SK-N-SH (cell line): ENCODE data around the gene NBEA. TPM values are rescaled to one million over a fixed set of nuclear protein-coding genes. Genes with fewer than 3 reads are reported as not detected.
"Not testable (repeated sequence)": the region's sequence is repeated elsewhere in the genome, so short reads cannot be mapped to it uniquely, and the experiment has no call there.

ENCODE experiments used
- CTCF ChIA-PET: fragments of 300-600, 350-600 bp; formaldehyde crosslinking; extraction: SDS; loops from one replicate; lab custom pipeline; 2021; lab: Yijun Ruan, JAX
- POLR2A ChIA-PET: fragments of 350-600 bp; sonication (Branson Sonifier 250); formaldehyde crosslinking; extraction: SDS; loops from one replicate; lab custom pipeline; 2020; ENCODE audit warnings: antibody characterized with exemption, inconsistent platforms; lab: Yijun Ruan, JAX
- DNase-seq: peaks from one replicate; pipeline ENCODE4 v3.0.0; 2012
- H2AFZ ChIP-seq: fragments of 200-600 bp; sonication (generic); 2 replicates; pipeline ENCODE4 v1.8.1; 2016; ENCODE audit warnings: antibody characterized with exemption, mild to moderate bottlenecking, low read depth
- H3F3A ChIP-seq: fragments of 200-600 bp; sonication (generic); replicated peaks from 2 replicates; pipeline ENCODE3; 2016; ENCODE audit warnings: antibody characterized with exemption, mild to moderate bottlenecking; ENCODE audit not compliant: insufficient read depth
- H3K27ac ChIP-seq, 2 experiments: fragments of 200-500 bp in 1 of 2; fragments of 200-600 bp in 1 of 2; sonication (Bioruptor generic) in 1 of 2; sonication (generic), shearing (Covaris generic) in 1 of 2; 2 replicates each; pipeline versions ENCODE4 v1.5.1 to v1.6.1; 2014 to 2016; ENCODE audit warnings: low read depth in 2 of 2, inconsistent platforms in 1 of 2, low read length in 1 of 2, mild to moderate bottlenecking in 1 of 2, mixed read lengths in 1 of 2
- H3K27me3 ChIP-seq: fragments of 200-600 bp; sonication (generic), shearing (Covaris generic); 2 replicates; pipeline ENCODE4 v1.6.1; 2016; ENCODE audit warnings: mixed run types; ENCODE audit not compliant: insufficient read depth
- H3K36me3 ChIP-seq, 2 experiments: fragments of 200-500 bp in 1 of 2; fragments of 200-600 bp in 1 of 2; sonication (Bioruptor generic) in 1 of 2; sonication (generic) in 1 of 2; replicated peaks in 1 of 2; 2 replicates each; pipeline versions ENCODE3 to v1.5.1; 2014 to 2016; ENCODE audit warnings: low read length in 1 of 2, mild to moderate bottlenecking in 1 of 2; ENCODE audit not compliant: insufficient read depth in 2 of 2, control insufficient read depth in 1 of 2
- H3K4me1 ChIP-seq, 2 experiments: fragments of 200-500 bp in 1 of 2; fragments of 200-600 bp in 1 of 2; sonication (Bioruptor generic) in 1 of 2; sonication (generic), shearing (Covaris generic) in 1 of 2; 2 replicates each; pipeline versions ENCODE4 v1.5.1 to v1.6.1; 2014 to 2016; ENCODE audit warnings: low read depth in 1 of 2, low read length in 1 of 2, mixed run types in 1 of 2; ENCODE audit not compliant: insufficient read depth in 2 of 2, control insufficient read depth in 1 of 2
- H3K4me2 ChIP-seq: fragments of 200-600 bp; sonication (generic), shearing (Covaris generic); 2 replicates; pipeline ENCODE4 v1.6.1; 2017; ENCODE audit warnings: mixed run types
- H3K4me3 ChIP-seq, 2 experiments: fragments of 200-500 bp in 1 of 2; fragments of 200-600 bp in 1 of 2; sonication (Bioruptor generic) in 1 of 2; sonication (generic), shearing (Covaris generic) in 1 of 2; 2 replicates each; pipeline versions ENCODE4 v1.5.1 to v1.8.1; 2014 to 2016; ENCODE audit warnings: low read depth in 2 of 2, inconsistent platforms in 1 of 2, low read length in 1 of 2, mild to moderate bottlenecking in 1 of 2, mixed read lengths in 1 of 2, moderate library complexity in 1 of 2
- H3K79me2 ChIP-seq: fragments of 200-600 bp; sonication (generic); 2 replicates; pipeline ENCODE4 v1.8.1; 2017; ENCODE audit warnings: mild to moderate bottlenecking; ENCODE audit not compliant: insufficient read depth
- H3K9ac ChIP-seq: fragments of 200-600 bp; sonication (generic); 2 replicates; pipeline ENCODE4 v1.6.1; 2017; ENCODE audit warnings: mixed run types
- H3K9me2 ChIP-seq: fragments of 200-600 bp; sonication (generic); 2 replicates; pipeline ENCODE4 v1.6.1; 2017; ENCODE audit warnings: mixed run types
- H3K9me3 ChIP-seq: fragments of 200-600 bp; sonication (generic); 2 replicates; pipeline ENCODE4 v1.6.1; 2017; ENCODE audit warnings: mixed run types, mild to moderate bottlenecking, moderate library complexity
- H4K20me1 ChIP-seq: fragments of 200-600 bp; sonication (generic); 2 replicates; pipeline ENCODE4 v1.6.1; 2017; ENCODE audit warnings: mild to moderate bottlenecking, mixed run types; ENCODE audit not compliant: insufficient read depth
- CHD2 ChIP-seq: fragments of 150-350 bp; IDR thresholded peaks from 2 replicates; pipeline ENCODE4 v1.6.1; 2018; ENCODE audit warnings: low read length; ENCODE audit not compliant: partially characterized antibody
- FOXJ3 ChIP-seq: sonication (generic); formaldehyde crosslinking; IDR thresholded peaks from 2 replicates; pipeline ENCODE4 v1.5.1; 2020; ENCODE audit warnings: mild to moderate bottlenecking, missing genetic modification reagents
- FOXM1 ChIP-seq: IDR thresholded peaks from 2 replicates; pipeline ENCODE4 v1.4.0; 2012; ENCODE audit warnings: low read depth, mild to moderate bottlenecking
- IRF3 ChIP-seq: fragments of 150-350 bp; IDR thresholded peaks from 2 replicates; pipeline ENCODE4 v1.6.1; 2016; ENCODE audit warnings: mild to moderate bottlenecking, low read depth, low read length
- MEF2A ChIP-seq: IDR thresholded peaks from 2 replicates; pipeline ENCODE4 v1.4.0; 2012; ENCODE audit warnings: low read depth, borderline replicate concordance
- PBX3 ChIP-seq: IDR thresholded peaks from 2 replicates; pipeline ENCODE4; 2012
- SIN3A ChIP-seq: IDR thresholded peaks from 2 replicates; pipeline ENCODE4 v1.6.1; 2012; ENCODE audit warnings: low read depth, mild to moderate bottlenecking, low read length, moderate library complexity, borderline replicate concordance
- TAF1 ChIP-seq: IDR thresholded peaks from 2 replicates; pipeline ENCODE4 v1.6.1; 2012; ENCODE audit warnings: low read depth, mild to moderate bottlenecking, low read length, moderate library complexity, borderline replicate concordance
- WGBS: methylation state at CpG from one replicate; pipeline ENCODE4 v1.1.6; 2017; ENCODE audit warnings: low lambda C conversion rate; 5-methylcytosine and 5-hydroxymethylcytosine counted together
- polyA plus RNA-seq, 3 experiments: library from polyadenylated mRNA; depleted of rRNA; stranded (reverse); fragments of >200 nt; gene quantifications; 2 replicates each; pipeline ENCODE4 v1.2.3, GENCODE V29; 2012

Gene NBEA
- polyA plus RNA-seq, 1 of the 3 experiments (the other 2 are of a cell fraction), result 12.3 TPM

- no peak overlapping the region for H2AFZ ChIP-seq
- H3K9ac ChIP-seq, result no peak overlapping the region
- H3F3A ChIP-seq, result no peaks in the 10 kb centered on the region
- no peaks in the 10 kb centered on the region for H3K36me3 ChIP-seq
- no peaks in the 10 kb centered on the region for H3K27me3 ChIP-seq
- no peak overlapping the region for H3K4me3 ChIP-seq
- H4K20me1 ChIP-seq, result no peaks in the 10 kb centered on the region
- H3K9me3 ChIP-seq, result 0 out of 2 replicates have a peak, but pooled peaks cover 4% of the 10 kb centered on the region
- CTCF ChIA-PET, result no interaction called here
- POLR2A ChIA-PET, result no interaction called here
- H3K79me2 ChIP-seq, result no peaks in the 10 kb centered on the region
- no peak for DNase-seq
- H3K9me2 ChIP-seq, result no peaks in the 10 kb centered on the region
- H3K27ac ChIP-seq, result no peak overlapping the region
- WGBS, result 41% methylated on average over 1 of the region's 1 CpG
- no peak overlapping the region for H3K4me2 ChIP-seq
- H3K4me1 ChIP-seq, result no peaks in the 10 kb centered on the region
- no peak for TF ChIP-seq IRF3
- TF ChIP-seq MEF2A, result no peak
- no peak for TF ChIP-seq TAF1
- no peak for TF ChIP-seq FOXM1
- no peak for TF ChIP-seq SIN3A
- TF ChIP-seq CHD2, result no peak
- TF ChIP-seq PBX3, result no peak
- TF ChIP-seq FOXJ3 (CRISPR knock-in tag), result no peak
Observed at GRCh38 chr13:34970961-34971360, 28.9 kb downstream of the NBEA start.

GRCh38 chr13:34971473-34971872 lies 29.4 kb downstream of the NBEA start:
- Histone ChIP-seq H3K27me3 (no peaks in the 10 kb centered on the region), H3K9me3 (0 out of 2 replicates have a peak, but pooled peaks cover 4% of the 10 kb centered on the region), H3K4me1 (no peaks in the 10 kb centered on the region), H3K9ac (no peak overlapping the region), H3K27ac (no peak overlapping the region), H3K36me3 (no peaks in the 10 kb centered on the region), H2AFZ (no peak overlapping the region), H4K20me1 (no peaks in the 10 kb centered on the region), H3K4me2 (no peak overlapping the region), H3K79me2 (no peaks in the 10 kb centered on the region), H3K4me3 (no peak overlapping the region), H3K9me2 (no peaks in the 10 kb centered on the region), H3F3A (no peaks in the 10 kb centered on the region)
- DNase-seq, result no peak
- 63% methylated on average over 2 of the region's 2 CpGs for WGBS
- POLR2A ChIA-PET, result no interaction called here
- CTCF ChIA-PET, result no interaction called here
- no peak for TF ChIP-seq IRF3

- 70% methylated on average over 5 of the region's 5 CpGs for WGBS
- H3K9ac ChIP-seq, CTCF ChIA-PET: not testable (repeated sequence)
Observed at GRCh38 chr13:34985199-34985598, 43.1 kb downstream of the NBEA start.

More at GRCh38 chr13:34985199-34985598, 43.1 kb downstream of the NBEA start:
- H3K79me2 ChIP-seq, H3K9me3 ChIP-seq, POLR2A ChIA-PET, H4K20me1 ChIP-seq, H3F3A ChIP-seq, H3K27ac ChIP-seq, H3K9me2 ChIP-seq, H3K36me3 ChIP-seq, H3K4me1 ChIP-seq, DNase-seq, H3K4me3 ChIP-seq, H3K27me3 ChIP-seq, H3K4me2 ChIP-seq, H2AFZ ChIP-seq: not testable (repeated sequence)
